ENCODE results near the gene LRRTM4.

LRRTM4 gene

DNA sequence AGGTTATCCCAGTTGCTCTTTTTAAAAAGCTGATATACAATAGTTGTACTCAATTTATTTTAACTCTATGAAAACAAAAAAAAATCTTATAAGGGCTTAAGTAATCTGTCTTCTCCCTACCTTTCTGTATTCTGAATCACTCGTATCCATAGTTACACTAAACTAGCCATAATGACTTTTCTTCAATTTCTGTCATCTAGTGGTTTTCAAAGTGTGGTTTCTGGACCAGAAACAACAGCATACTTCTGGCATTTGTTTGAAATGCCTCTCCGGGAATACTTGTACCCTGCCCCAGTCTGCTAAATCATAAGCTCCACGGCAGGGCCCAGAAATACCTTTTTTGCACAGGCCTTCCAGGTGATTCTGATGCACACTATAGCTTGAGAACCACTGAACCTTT lies 253.6 kb downstream of the LRRTM4 start:
- TF ChIP-seq, protein P1, sequence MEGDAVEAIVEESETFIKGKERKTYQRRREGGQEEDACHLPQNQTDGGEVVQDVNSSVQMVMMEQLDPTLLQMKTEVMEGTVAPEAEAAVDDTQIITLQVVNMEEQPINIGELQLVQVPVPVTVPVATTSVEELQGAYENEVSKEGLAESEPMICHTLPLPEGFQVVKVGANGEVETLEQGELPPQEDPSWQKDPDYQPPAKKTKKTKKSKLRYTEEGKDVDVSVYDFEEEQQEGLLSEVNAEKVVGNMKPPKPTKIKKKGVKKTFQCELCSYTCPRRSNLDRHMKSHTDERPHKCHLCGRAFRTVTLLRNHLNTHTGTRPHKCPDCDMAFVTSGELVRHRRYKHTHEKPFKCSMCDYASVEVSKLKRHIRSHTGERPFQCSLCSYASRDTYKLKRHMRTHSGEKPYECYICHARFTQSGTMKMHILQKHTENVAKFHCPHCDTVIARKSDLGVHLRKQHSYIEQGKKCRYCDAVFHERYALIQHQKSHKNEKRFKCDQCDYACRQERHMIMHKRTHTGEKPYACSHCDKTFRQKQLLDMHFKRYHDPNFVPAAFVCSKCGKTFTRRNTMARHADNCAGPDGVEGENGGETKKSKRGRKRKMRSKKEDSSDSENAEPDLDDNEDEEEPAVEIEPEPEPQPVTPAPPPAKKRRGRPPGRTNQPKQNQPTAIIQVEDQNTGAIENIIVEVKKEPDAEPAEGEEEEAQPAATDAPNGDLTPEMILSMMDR (IDR thresholded peaks at IDR 0.05; ENCODE audit: insufficient read depth, low read depth, low read length, missing control alignments): no peak

DNA sequence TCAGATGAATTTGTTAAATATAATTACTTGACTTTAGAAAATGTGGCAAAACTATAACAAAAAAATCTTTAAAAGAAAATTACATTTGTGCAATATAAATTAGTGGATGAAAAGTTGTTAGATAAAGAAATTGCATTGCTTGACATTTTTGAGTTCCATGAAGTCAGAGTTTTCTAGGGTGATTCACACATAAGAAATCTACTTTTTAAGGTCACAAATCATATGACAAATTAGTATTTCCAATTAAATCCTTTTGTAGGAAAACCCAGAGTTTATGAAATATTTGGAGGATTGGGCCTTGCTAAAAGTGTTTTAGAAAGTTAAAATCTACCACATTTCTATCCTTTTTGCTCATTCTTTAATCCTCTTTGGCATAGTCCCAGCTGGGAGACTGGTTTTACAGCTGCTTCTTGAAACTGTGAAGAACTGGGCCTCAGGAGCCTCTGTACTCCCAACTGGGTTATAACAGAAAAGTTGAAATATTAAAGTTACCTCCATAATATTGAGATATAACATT lies 289.2 kb downstream of the LRRTM4 start:
- TF ChIP-seq, protein P1 (IDR thresholded peaks at IDR 0.05; ENCODE audit: insufficient read depth, low read depth, low read length, missing control alignments): no peak
- H3K4me3 ChIP-seq (ENCODE audit: low read length): no peak overlapping the region
- DNase-seq (ENCODE audit: low read depth): no peak

More for the DNA sequence above, 253.6 kb downstream of the LRRTM4 start:
- no peak overlapping the region for H3K4me3 ChIP-seq (ENCODE audit: low read length)
- DNase-seq (ENCODE audit: low read depth): no peak

DNA sequence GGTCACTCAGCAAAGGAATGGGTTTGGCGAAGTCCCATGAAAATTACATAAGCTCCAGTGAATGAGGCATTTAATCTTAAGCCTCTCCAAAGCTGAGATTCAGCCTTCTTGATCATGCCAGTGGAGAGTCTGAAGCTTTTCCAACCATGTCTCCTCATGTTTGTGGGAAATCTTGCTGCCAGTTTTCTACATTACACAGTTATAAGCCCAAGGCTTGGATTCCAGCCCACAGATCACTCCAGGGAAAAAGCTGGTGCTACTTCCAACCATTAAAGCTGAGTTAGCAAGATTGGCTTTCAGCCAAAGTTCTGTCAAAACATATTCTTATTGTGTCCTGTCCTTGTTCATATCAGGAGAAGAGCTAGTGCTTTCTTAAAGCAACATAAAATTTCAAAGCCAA lies 293.8 kb downstream of the LRRTM4 start:
- DNase-seq (ENCODE audit: low read depth): peak; percentile 4
- TF ChIP-seq, protein P1 (IDR thresholded peaks at IDR 0.05; ENCODE audit: insufficient read depth, low read depth, low read length, missing control alignments): no peak
- H3K4me3 ChIP-seq (ENCODE audit: low read length): no peak overlapping the region

DNA sequence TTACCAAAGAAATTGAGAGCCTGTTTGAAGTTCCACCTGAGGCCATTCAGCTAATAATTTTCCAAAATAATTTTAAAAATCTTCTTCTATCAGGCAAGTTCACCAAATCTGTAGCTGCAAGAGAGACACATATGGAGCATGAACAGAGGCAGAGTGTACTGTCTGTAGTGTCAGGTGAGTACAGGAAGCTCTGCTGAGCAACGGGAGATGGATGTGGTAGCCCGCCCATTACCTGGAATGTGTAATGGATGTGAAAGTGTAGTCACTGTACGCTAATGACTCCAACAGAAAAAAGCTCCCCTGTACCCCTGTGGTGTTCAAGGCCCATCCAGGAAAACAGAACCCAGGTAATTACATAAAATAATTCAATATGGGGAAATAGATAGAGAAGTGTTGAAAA lies 311.5 kb downstream of the LRRTM4 start:
- no peak overlapping the region for H3K4me3 ChIP-seq (ENCODE audit: low read length)
- TF ChIP-seq, protein P1 (IDR thresholded peaks at IDR 0.05; ENCODE audit: insufficient read depth, low read depth, low read length, missing control alignments): no peak
- DNase-seq (ENCODE audit: low read depth): no peak

DNA sequence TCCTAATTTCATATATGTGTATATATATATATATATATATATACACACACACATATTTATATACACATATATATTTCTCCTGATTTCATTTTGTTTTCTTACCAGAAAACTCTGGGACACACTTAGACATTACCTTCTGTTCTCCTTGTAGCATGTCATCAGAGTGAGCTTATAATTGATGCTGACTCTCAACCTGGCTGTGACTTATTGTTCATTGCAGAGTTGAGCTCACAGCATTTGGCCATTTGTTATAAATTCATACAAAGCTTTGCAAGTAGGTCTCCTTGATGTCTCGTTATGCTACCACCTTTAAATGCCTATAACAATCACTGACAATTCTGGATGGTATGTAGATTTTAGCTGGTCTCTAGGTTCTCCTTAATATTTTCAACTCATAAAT lies 314.8 kb downstream of the LRRTM4 start:
- no peak for DNase-seq (ENCODE audit: low read depth)

DNA sequence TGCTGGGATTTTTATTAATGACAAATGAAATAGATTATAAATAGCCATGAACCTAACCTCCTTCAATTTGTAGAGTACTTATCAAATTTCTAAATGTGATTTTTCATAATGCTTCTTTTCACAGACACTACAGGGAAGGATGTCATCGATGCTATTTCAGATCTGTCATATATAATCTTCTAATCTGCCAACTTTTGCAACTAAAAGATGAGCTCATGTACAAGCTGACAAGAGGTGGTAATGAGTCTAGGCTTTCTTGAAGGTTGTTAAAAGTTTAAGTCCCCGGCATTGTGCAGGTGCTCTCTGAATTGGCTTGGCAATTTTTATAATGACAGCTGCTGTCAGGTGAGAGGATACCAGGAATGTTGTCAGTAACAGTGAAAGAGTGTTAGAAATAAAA lies 320.4 kb downstream of the LRRTM4 start:
- no peak overlapping the region for H3K4me3 ChIP-seq (ENCODE audit: low read length)
- TF ChIP-seq, protein P1 (IDR thresholded peaks at IDR 0.05; ENCODE audit: insufficient read depth, low read depth, low read length, missing control alignments): no peak
- DNase-seq (ENCODE audit: low read depth): no peak

More for the DNA sequence above, 314.8 kb downstream of the LRRTM4 start:
- no peak overlapping the region for H3K4me3 ChIP-seq (ENCODE audit: low read length)
- TF ChIP-seq, protein P1 (IDR thresholded peaks at IDR 0.05; ENCODE audit: insufficient read depth, low read depth, low read length, missing control alignments): no peak

DNA sequence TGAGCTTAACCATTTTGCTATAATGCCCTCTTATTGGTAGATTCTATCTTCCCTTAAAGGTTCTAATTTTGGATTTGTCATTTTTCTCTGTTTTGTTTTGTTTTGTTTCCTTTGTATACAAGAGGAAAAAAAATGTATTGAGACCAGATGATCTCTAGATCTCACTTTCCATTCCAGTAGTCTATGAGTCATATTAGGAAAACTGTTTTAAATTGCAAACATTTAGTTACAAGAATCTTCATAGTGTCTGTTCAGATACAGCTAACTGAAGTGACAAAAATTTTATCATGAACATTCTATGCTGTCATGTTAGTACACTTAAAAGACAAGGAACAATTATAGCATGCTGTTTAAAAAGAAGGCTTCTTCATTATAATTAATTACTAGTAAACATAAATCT lies 322.8 kb downstream of the LRRTM4 start:
- DNase-seq (ENCODE audit: low read depth): no peak
- TF ChIP-seq, protein P1 (IDR thresholded peaks at IDR 0.05; ENCODE audit: insufficient read depth, low read depth, low read length, missing control alignments): no peak

More for the DNA sequence above, 322.8 kb downstream of the LRRTM4 start:
- no peak overlapping the region for H3K4me3 ChIP-seq (ENCODE audit: low read length)

All from epithelial cell of esophagus (primary cell).